Right ventricle myocardium superior (tissue), 1 donor: ENCODE data around the gene MCTP1. TPM values are rescaled to one million over a fixed set of nuclear protein-coding genes. Genes with fewer than 3 reads are reported as not detected.
"Not testable (repeated sequence)": the region's sequence is repeated elsewhere in the genome, so short reads cannot be mapped to it uniquely, and the experiment has no call there.

Source experiments
- ATAC-seq: fragments of 200-7000 bp; cut with Tn5 transposase; one replicate; pipeline ENCODE4 v1.9.1; 2020; ENCODE audit warnings: mild to moderate bottlenecking; ENCODE audit not compliant: poor library complexity
- DNase-seq: peaks from one replicate; pipeline ENCODE4 v3.0.0-alpha.2; 2020
- intact Hi-C: fragments of 100-400 bp; cut with DNase I; formaldehyde crosslinking; loops from one replicate; pipeline ENCODE4 v1.11.2; 2022
- total RNA-seq: library from RNA; stranded (reverse); fragmentation: NEBNext Ultra II Directional; extraction: Animal tissue kit (Norgen Biotek cat#: 25700); gene quantifications from one replicate; pipeline ENCODE4 v1.2.1, GENCODE V29; 2021
- donor health status: DM: no; HTN: yes; CAD: no; lungs with severe emphysema.

MCTP1 gene
- total RNA-seq, 1 donor from 2014 or later = 7.1 TPM

GRCh38 chr5:95217881-95218280, 67.0 kb downstream of the MCTP1 start:
- DNase-seq (no peak), ATAC-seq (no peak)

GRCh38 chr5:95217351-95217750, 67.5 kb downstream of the MCTP1 start:
- no peak for DNase-seq
- intact Hi-C loops = no loop called here
- no peak for ATAC-seq

More at GRCh38 chr5:95217881-95218280, 67.0 kb downstream of the MCTP1 start:
- intact Hi-C loops = no loop called here

GRCh38 chr5:95216136-95216955, 68.5 kb downstream of the MCTP1 start:
- no peak for DNase-seq
- ATAC-seq = no peak
- intact Hi-C loops = no loop called here

GRCh38 chr5:95207811-95208210, 77.1 kb downstream of the MCTP1 start:
- ATAC-seq, intact Hi-C loops: not testable (repeated sequence)

GRCh38 chr5:95194856-95195255, 90.0 kb downstream of the MCTP1 start:
- ATAC-seq = no peak
- no peak for DNase-seq
- intact Hi-C loops = no loop called here

More at GRCh38 chr5:95207811-95208210, 77.1 kb downstream of the MCTP1 start:
- not testable (repeated sequence) for DNase-seq

GRCh38 chr5:95191330-95191729, 93.6 kb downstream of the MCTP1 start:
- intact Hi-C loops = no loop called here
- ATAC-seq = no peak
- DNase-seq = no peak

- intact Hi-C loops = no loop called here
- no peak for DNase-seq
- ATAC-seq = no peak
These were observed 100.0 kb downstream of the MCTP1 start for GRCh38 chr5:95184924-95185323.

- DNase-seq = no peak
- no peak for ATAC-seq
- intact Hi-C loops = no loop called here
These were observed 103.2 kb downstream of the MCTP1 start for GRCh38 chr5:95181644-95182043.

- DNase-seq (no peak), ATAC-seq (no peak)
- intact Hi-C loops = no loop called here
These were observed 106.7 kb downstream of the MCTP1 start for GRCh38 chr5:95178046-95178651.

- intact Hi-C loops = no loop called here
- no peak for DNase-seq
- ATAC-seq = no peak
These were observed 107.4 kb downstream of the MCTP1 start for GRCh38 chr5:95177456-95177855.

- intact Hi-C loops = no loop called here
- DNase-seq (no peak), ATAC-seq (no peak)
These were observed 109.8 kb downstream of the MCTP1 start for GRCh38 chr5:95175106-95175505.

- DNase-seq (no peak), ATAC-seq (no peak)
- intact Hi-C loops = no loop called here
These were observed 112.2 kb downstream of the MCTP1 start for GRCh38 chr5:95172659-95173058.

GRCh38 chr5:95164861-95165260, 120.0 kb downstream of the MCTP1 start:
- DNase-seq = no peak
- intact Hi-C loops = no loop called here
- no peak for ATAC-seq

- DNase-seq (no peak), ATAC-seq (no peak)
- intact Hi-C loops = no loop called here
These were observed 121.8 kb downstream of the MCTP1 start for GRCh38 chr5:95163079-95163478.

- no peak for ATAC-seq
These were observed 122.5 kb downstream of the MCTP1 start for GRCh38 chr5:95162231-95162992.

GRCh38 chr5:95159603-95160002, 125.3 kb downstream of the MCTP1 start:
- intact Hi-C loops = no loop called here
- no peak for ATAC-seq
- no peak for DNase-seq

More at GRCh38 chr5:95162231-95162992, 122.5 kb downstream of the MCTP1 start:
- DNase-seq = no peak
- intact Hi-C loops = no loop called here

- ATAC-seq (no peak), DNase-seq (no peak)
- intact Hi-C loops = no loop called here
These were observed 129.0 kb downstream of the MCTP1 start for GRCh38 chr5:95155888-95156287.

GRCh38 chr5:95153511-95153910, 131.4 kb downstream of the MCTP1 start:
- ATAC-seq (no peak), DNase-seq (no peak)
- intact Hi-C loops = no loop called here

- ATAC-seq (no peak), DNase-seq (no peak)
- intact Hi-C loops = no loop called here
These were observed 132.4 kb downstream of the MCTP1 start for GRCh38 chr5:95152535-95152934.

- intact Hi-C loops = no loop called here
- ATAC-seq = no peak
- DNase-seq = no peak
These were observed 132.8 kb downstream of the MCTP1 start for GRCh38 chr5:95152131-95152530.
